HFFc6 (cell line): ENCODE data around the gene PIH1D1. TPM values are rescaled to one million over a fixed set of nuclear protein-coding genes. Genes with fewer than 3 reads are reported as not detected.
"Not testable (repeated sequence)": the region's sequence is repeated elsewhere in the genome, so short reads cannot be mapped to it uniquely, and the experiment has no call there.

Source experiments
- DNase-seq: peaks from one replicate; pipeline ENCODE4 v3.0.0-alpha.2; 2018
- H3K27ac Mint-ChIP-seq: 2 replicates; pipeline ENCODE4 v1.8.0; 2020; ENCODE audit warnings: mild to moderate bottlenecking, mixed read lengths
- H3K27me3 Mint-ChIP-seq: 2 replicates; pipeline ENCODE4 v1.8.0; 2021; ENCODE audit warnings: mild to moderate bottlenecking, moderate library complexity, mixed read lengths; ENCODE audit not compliant: insufficient read depth
- H3K36me3 Mint-ChIP-seq: 2 replicates; pipeline ENCODE4 v1.8.0; 2021; ENCODE audit warnings: low read depth, mixed read lengths
- H3K4me1 Mint-ChIP-seq: 2 replicates; pipeline ENCODE4 v1.8.0; 2020; ENCODE audit warnings: low read depth, mixed read lengths
- H3K4me3 Mint-ChIP-seq: 2 replicates; pipeline ENCODE4 v1.8.0; 2020; ENCODE audit warnings: mild to moderate bottlenecking, moderate library complexity, mixed read lengths
- H3K9me3 Mint-ChIP-seq: 2 replicates; pipeline ENCODE4 v1.8.0; 2020; ENCODE audit warnings: mild to moderate bottlenecking, mixed read lengths
- total RNA-seq, 6 experiments: library from RNA; stranded (reverse); fragmentation: NEBNext Ultra II Directional; extraction: Animal tissue kit (Norgen Biotek cat#: 25700); gene quantifications; 2 replicates in 1 of 6; 3 replicates in 5 of 6; pipeline ENCODE4 v1.2.3, GENCODE V29; 2021
- TF ChIP-seq, protein P1 (sequence below): fragments of 200-600 bp; sonication (generic); IDR thresholded peaks from 2 replicates; pipeline ENCODE4 v1.5.0; 2021; ENCODE audit warnings: antibody characterized with exemption, mild to moderate bottlenecking

The PIH1D1 gene
- total RNA-seq, 6 experiments from 2014 or later = 55.8 to 65.6 (median 57.5) TPM

DNA sequence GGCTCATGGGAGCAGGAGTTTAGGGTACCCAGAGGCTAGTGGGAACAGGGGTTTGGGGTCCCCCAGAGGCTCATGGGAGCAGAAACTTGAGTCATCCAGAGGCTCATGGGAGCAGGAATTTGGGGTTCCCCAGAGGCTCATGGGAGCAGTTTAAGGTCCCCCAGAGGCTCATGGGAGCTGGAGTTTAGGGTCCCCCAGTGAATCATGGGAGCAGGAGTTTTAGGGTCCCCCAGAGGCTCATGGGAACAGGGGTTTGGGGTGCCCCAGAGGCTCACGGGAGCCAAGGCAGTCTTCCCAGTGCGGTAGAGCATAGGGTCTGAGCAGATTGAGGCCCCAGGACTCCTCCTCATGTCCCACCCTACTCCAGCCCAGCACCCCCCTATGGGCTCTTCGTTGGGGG lies 13.8 kb upstream of the PIH1D1 start:
- no peaks in the 10 kb centered on the region for H3K4me1 Mint-ChIP-seq
- no peaks in the 10 kb centered on the region for H3K36me3 Mint-ChIP-seq
- TF ChIP-seq, protein P1, sequence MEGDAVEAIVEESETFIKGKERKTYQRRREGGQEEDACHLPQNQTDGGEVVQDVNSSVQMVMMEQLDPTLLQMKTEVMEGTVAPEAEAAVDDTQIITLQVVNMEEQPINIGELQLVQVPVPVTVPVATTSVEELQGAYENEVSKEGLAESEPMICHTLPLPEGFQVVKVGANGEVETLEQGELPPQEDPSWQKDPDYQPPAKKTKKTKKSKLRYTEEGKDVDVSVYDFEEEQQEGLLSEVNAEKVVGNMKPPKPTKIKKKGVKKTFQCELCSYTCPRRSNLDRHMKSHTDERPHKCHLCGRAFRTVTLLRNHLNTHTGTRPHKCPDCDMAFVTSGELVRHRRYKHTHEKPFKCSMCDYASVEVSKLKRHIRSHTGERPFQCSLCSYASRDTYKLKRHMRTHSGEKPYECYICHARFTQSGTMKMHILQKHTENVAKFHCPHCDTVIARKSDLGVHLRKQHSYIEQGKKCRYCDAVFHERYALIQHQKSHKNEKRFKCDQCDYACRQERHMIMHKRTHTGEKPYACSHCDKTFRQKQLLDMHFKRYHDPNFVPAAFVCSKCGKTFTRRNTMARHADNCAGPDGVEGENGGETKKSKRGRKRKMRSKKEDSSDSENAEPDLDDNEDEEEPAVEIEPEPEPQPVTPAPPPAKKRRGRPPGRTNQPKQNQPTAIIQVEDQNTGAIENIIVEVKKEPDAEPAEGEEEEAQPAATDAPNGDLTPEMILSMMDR = no peak
- H3K27me3 Mint-ChIP-seq = no peaks in the 10 kb centered on the region
- DNase-seq = no peak
- H3K4me3 Mint-ChIP-seq = no peak overlapping the region
- H3K27ac Mint-ChIP-seq = no peak overlapping the region
- no peaks in the 10 kb centered on the region for H3K9me3 Mint-ChIP-seq

DNA sequence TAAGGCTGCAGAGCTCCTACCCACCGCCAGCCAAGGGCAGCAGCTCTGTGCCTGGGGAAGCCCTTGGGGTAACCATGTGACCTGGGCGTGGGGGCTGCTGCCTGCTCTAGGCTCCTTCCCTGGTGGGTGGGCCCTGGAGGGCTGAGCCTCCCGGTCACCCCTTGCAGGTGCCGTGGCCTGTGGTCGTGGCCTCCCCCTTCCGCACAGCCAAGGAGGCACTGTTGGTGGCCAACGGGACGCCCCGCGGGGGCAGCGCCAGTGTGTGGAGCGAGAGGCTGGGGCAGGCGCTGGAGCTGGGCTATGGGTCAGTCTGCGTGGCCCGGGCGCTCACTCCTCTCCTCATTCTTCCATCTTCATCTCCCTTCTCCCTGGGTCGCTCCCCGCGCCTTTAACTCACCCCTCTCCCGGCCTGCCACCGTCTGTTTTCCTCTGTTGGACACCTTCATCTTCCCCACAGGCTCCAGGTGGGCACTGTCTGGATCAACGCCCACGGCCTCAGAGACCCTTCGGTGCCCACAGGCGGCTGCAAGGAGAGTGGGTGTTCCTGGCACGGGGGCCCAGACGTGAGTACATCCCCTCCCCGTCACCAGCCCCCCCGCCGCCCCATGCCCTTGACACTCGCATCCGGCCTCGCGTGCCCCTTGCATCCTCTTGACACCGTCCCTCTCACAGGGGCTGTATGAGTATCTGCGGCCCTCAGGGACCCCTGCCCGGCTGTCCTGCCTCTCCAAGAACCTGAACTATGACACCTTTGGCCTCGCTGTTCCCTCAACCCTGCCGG lies 12.5 kb upstream of the PIH1D1 start:
- no peak for DNase-seq
- Mint-ChIP-seq H3K36me3 (no peaks in the 10 kb centered on the region), H3K4me3 (no peak overlapping the region), H3K27ac (no peak overlapping the region), H3K9me3 (no peaks in the 10 kb centered on the region), H3K27me3 (no peaks in the 10 kb centered on the region), H3K4me1 (no peaks in the 10 kb centered on the region)
- TF ChIP-seq, protein P1 = no peak

DNA sequence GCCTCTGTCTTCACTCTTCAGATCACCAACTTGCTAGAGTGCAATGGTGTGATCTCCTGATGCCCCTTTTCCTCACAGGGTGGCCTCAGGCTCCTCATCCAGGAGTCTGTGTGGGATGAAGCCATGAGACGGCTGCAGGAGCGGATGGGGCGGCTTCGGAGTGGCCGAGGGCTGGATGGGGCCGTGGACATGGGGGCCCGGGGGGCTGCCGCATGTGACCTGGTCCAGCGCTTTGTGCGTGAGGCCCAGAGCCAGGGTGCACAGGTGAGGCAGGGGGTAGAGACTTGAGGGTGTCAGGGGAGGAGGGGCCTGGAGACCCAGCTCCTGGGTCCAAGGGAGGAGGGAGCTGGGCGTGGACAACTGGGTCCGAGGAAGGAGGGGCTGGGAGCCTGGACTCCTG lies 10.9 kb upstream of the PIH1D1 start:
- H3K9me3 Mint-ChIP-seq = no peaks in the 10 kb centered on the region
- no peak overlapping the region for H3K4me3 Mint-ChIP-seq
- H3K4me1 Mint-ChIP-seq = no peaks in the 10 kb centered on the region
- no peaks in the 10 kb centered on the region for H3K36me3 Mint-ChIP-seq
- H3K27ac Mint-ChIP-seq = no peak overlapping the region
- no peaks in the 10 kb centered on the region for H3K27me3 Mint-ChIP-seq
- DNase-seq = no peak
- TF ChIP-seq, protein P1 = no peak

DNA sequence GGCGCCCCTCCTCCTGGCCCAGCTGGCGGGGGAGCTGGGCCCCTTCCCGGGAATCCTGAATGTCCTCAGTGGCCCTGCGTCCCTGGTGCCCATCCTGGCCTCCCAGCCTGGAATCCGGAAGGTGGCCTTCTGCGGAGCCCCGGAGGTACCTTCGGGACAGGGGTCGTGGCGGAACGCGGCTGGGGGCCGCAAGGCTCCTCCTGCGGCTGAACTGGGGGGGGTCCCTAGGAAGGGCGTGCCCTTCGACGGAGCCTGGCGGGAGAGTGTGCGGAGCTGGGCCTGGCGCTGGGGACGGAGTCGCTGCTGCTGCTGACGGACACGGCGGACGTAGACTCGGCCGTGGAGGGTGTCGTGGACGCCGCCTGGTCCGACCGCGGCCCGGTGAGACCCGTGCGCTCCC lies 10.0 kb upstream of the PIH1D1 start:
- TF ChIP-seq, protein P1 = no peak
- DNase-seq = no peak
- no peak overlapping the region for H3K27ac Mint-ChIP-seq
- H3K27me3 Mint-ChIP-seq = no peaks in the 10 kb centered on the region
- no peaks in the 10 kb centered on the region for H3K36me3 Mint-ChIP-seq
- H3K4me3 Mint-ChIP-seq = no peak overlapping the region
- no peaks in the 10 kb centered on the region for H3K4me1 Mint-ChIP-seq
- H3K9me3 Mint-ChIP-seq = no peaks in the 10 kb centered on the region

DNA sequence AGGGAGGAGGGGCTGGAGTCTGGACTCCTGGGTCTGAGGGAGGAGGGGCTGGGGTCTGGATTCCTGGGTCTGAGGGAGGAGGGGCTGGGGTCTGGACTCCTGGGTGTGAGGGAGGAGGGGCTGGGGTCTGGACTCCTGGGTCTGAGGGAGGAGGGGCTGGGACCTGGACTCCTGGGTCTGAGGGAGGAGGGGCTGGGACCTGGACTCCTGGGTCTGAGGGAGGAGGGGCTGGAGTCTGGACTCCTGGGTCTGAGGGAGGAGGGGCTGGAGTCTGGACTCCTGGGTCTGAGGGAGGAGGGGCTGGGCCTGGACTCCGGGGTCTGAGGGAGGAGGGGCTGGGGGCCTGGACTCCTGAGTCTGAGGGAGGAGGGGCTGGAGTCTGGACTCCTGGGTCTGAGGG lies 9.5 kb upstream of the PIH1D1 start:
- H3K4me1 Mint-ChIP-seq, H3K27me3 Mint-ChIP-seq, H3K9me3 Mint-ChIP-seq, H3K27ac Mint-ChIP-seq, H3K36me3 Mint-ChIP-seq, DNase-seq, H3K4me3 Mint-ChIP-seq: not testable (repeated sequence)

DNA sequence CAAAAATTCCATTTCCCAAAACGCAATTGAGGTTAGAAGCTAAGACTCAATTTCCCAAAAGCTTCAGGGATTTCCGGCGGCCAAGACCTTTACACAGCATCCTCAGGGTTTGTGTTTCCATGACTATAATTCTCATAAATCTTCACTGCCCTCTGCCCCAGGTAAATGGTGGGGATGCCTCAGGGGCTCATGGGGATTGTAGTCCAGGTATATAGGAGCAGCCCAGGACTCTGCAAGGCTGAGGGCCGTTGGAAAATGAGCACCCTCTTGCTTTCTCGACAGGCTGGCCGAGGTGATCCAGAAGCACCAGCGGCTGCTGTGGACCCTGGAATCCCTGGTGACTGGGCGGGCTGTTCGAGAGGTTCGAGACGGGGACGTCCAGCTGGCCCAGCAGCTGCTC lies 7.8 kb upstream of the PIH1D1 start:
- TF ChIP-seq, protein P1 = no peak
- Mint-ChIP-seq H3K9me3 (no peaks in the 10 kb centered on the region), H3K27me3 (no peaks in the 10 kb centered on the region), H3K36me3 (no peaks in the 10 kb centered on the region), H3K4me1 (peaks cover 8% of the 10 kb centered on the region), H3K4me3 (no peak overlapping the region), H3K27ac (no peak overlapping the region)
- no peak for DNase-seq
